Ovary (tissue), 9 donors: ENCODE results near the gene GTF2F1. TPM values are rescaled to one million over a fixed set of nuclear protein-coding genes. Genes with fewer than 3 reads are reported as not detected.

Source experiments
- DNase-seq, 5 donors: peaks; one replicate each; pipeline ENCODE4 v3.0.0-alpha.2; 2019 to 2020
- H3K27ac ChIP-seq, 2 donors: fragments of 200-600 bp; one replicate each; pipeline versions ENCODE4 v1.5.1 to v1.8.0; 2019 to 2022
- H3K27me3 ChIP-seq: fragments of 200-600 bp; one replicate; pipeline ENCODE4 v1.8.0; 2022
- H3K36me3 ChIP-seq: fragments of 200-600 bp; sonication (generic); one replicate; pipeline ENCODE4 v1.5.1; 2019
- H3K4me1 ChIP-seq: one replicate; pipeline ENCODE4 v1.8.1; 2013; ENCODE audit warnings: mild to moderate bottlenecking, moderate library complexity; ENCODE audit not compliant: insufficient read depth
- H3K4me3 ChIP-seq: fragments of 200-600 bp; sonication (generic); one replicate; pipeline ENCODE4 v1.5.1; 2017
- H3K9me3 ChIP-seq, 2 donors: fragments of 200-600 bp in 1 of 2; sonication (generic) in 1 of 2; one replicate each; pipeline versions ENCODE4 v1.5.1 to v1.8.1; 2013 to 2019; ENCODE audit warnings: mild to moderate bottlenecking in 1 of 2, moderate library complexity in 1 of 2
- CTCF ChIP-seq, 3 donors: fragments of 450-650 bp in 2 of 3; fragments of 200-600 bp in 1 of 3; IDR thresholded peaks; one replicate each; pipeline versions ENCODE4 v1.5.1 to v1.8.0; 2016 to 2022; ENCODE audit warnings: antibody characterized with exemption in 3 of 3, mild to moderate bottlenecking in 1 of 3
- EP300 ChIP-seq: sonication (generic); formaldehyde crosslinking; IDR thresholded peaks from one replicate; pipeline ENCODE4 v1.6.1; 2017; ENCODE audit warnings: antibody characterized with exemption
- POLR2A ChIP-seq: fragments of 450-650 bp; IDR thresholded peaks from one replicate; pipeline ENCODE4 v1.6.1; 2017; ENCODE audit warnings: antibody characterized with exemption, mild to moderate bottlenecking, moderate library complexity
- WGBS, 3 donors: extraction: QIAGEN DNeasy Blood & Tissue Kit in 1 of 3; methylation state at CpG; one replicate each; pipeline versions ENCODE4 v1.1.5 to v1.1.7; 2013 to 2017; 5-methylcytosine and 5-hydroxymethylcytosine counted together
- intact Hi-C, 4 donors: fragments of 100-400 bp; cut with DNase I; formaldehyde crosslinking; loops; one replicate each; pipeline versions ENCODE4 v1.11.0 to v1.15.1; 2022 to 2023
- microRNA-seq, 3 donors: library from miRNA; unstranded; fragments of <30 nt; microRNA quantifications; one replicate each; pipeline versions ENCODE4 to v1.2.0, GENCODE V29; 2019 to 2020
- polyA plus RNA-seq, 2 donors: library from polyadenylated mRNA; stranded (reverse); fragments of 200-250 nt in 1 of 2; fragments of 350-450 nt in 1 of 2; fragmentation: Illumina TruSeq in 1 of 2; extraction: RNeasy Lipid Tissue Mini Kit (QIAGEN cat#74804) in 1 of 2; gene quantifications; one replicate each; pipeline ENCODE4 v1.2.3, GENCODE V29; 2013 to 2014
- small RNA-seq: library from RNA; depleted of rRNA; stranded (forward); fragments of <200 nt; gene quantifications from one replicate; pipeline ENCODE3, GENCODE V24; 2016
- total RNA-seq, 7 donors: library from RNA; depleted of rRNA in 2 of 7; stranded (reverse); fragments of >200 nt in 2 of 7; fragmentation: NEBNext Ultra II Directional in 3 of 7; extraction: Animal tissue kit (Norgen Biotek cat#: 25700) in 3 of 7; gene quantifications; one replicate each; pipeline versions ENCODE4 v1.1.0 to v1.2.4, GENCODE V29; 2016 to 2023
- donor health status: DM: no; HTN: no; CAD: no; lungs with moderate emphysema.
- donor health status: DM: no; HTN: no; CAD: no.
- donor health status: Bipolar disorder and iron deficiency.
- donor health status: DM: yes; HTN: yes; CAD: no.
- donor health status: DM: no; HTN: no; CAD: no.
- donor health status: DM: yes; HTN: yes; CAD: no.

GTF2F1 gene
- total and polyA plus RNA-seq, 9 donors = 41.2 to 95.0 (median 66.9) TPM

- Histone ChIP-seq H3K4me3 (no peak overlapping the region), H3K27me3 (no peaks in the 10 kb centered on the region), H3K36me3 (no peaks in the 10 kb centered on the region), H3K4me1 (no peaks in the 10 kb centered on the region), H3K9me3 (no peaks in the 10 kb centered on the region), H3K27ac (no peak overlapping the region)
- intact Hi-C loops = no loop called here
- WGBS, 3 donors = 69 to 79% (median 78%) methylated on average over 6 of the region's 6 CpGs
- DNase-seq = no peak
- TF ChIP-seq CTCF (IDR thresholded peaks at IDR 0.05) (no peak), EP300 (no peak), POLR2A (no peak)
Measured at GRCh38 chr19:6334490-6335285, 58.3 kb downstream of the GTF2F1 start.

GRCh38 chr19:6333439-6333838 is 59.5 kb downstream of the GTF2F1 start, which contains the start of gene ACER1:
ACER1 (minus strand) TSS chr19:6333612; CDS start chr19:6333551, 61 bp downstream.
- no peak for DNase-seq
- Histone ChIP-seq H3K9me3 (no peaks in the 10 kb centered on the region), H3K4me1 (no peaks in the 10 kb centered on the region), H3K4me3 (no peak within 1 kb of the TSS), H3K36me3 (no peaks in the 10 kb centered on the region), H3K27ac (no peak within 1 kb of the TSS), H3K27me3 (no peaks in the 10 kb centered on the region)
- intact Hi-C loops = no loop called here
- no peak for TF ChIP-seq EP300
- TF ChIP-seq POLR2A = no peak
- TF ChIP-seq CTCF (IDR thresholded peaks at IDR 0.05) = no peak
- 70 to 80% (median 79%) methylated on average over 15 to 17 of the region's 17 CpGs for WGBS, 3 donors

Small RNAs within 50 kb of the gene (microRNA-seq; reads per million reads assigned to microRNA genes)
- gene MIR3940 = 1.1 to 29.3 (median 3.4) reads per million in 3 donors
- 0 to 0.18 (median 0) reads per million in 3 donors for gene MIR6790
- 0.36 to 1.1 (median 0.38) reads per million in 3 donors for gene MIR6885

Small RNAs within 50 kb of the gene (small RNA-seq; reads per million reads assigned to genes)
- gene MIR6790 = not detected
- gene MIR6885 = not detected

Other genes with a start within 250 kb of the GTF2F1 start
- gene MLLT1, start 113.2 kb downstream of the GTF2F1 start, total RNA-seq = 100 to 1,000 TPM in 3 of 7 donors, 10 to 100 TPM in 4; 16.3 to 116 (median 95.8) TPM
- gene MLLT1, start 113.2 kb downstream of the GTF2F1 start, polyA plus RNA-seq = 10 to 100 TPM; 11.1 to 43.7 TPM
- under 1 TPM in 3 of 7 donors, not detected in 4; 0.15 to 0.37 (median 0.23) TPM for gene ACER1, start 59.6 kb downstream of the GTF2F1 start, total RNA-seq
- under 1 TPM in 1 of 2 donors, not detected in 1; 0.35 TPM for gene ACER1, start 59.6 kb downstream of the GTF2F1 start, polyA plus RNA-seq
- 10 to 100 TPM; 43.2 to 78.8 (median 54.1) TPM for gene CLPP, start 31.6 kb downstream of the GTF2F1 start, total RNA-seq
- gene CLPP, start 31.6 kb downstream of the GTF2F1 start, polyA plus RNA-seq = 10 to 100 TPM; 12.9 to 46.1 TPM
- 100 to 1,000 TPM in 3 of 7 donors, 10 to 100 TPM in 4; 66.7 to 118 (median 99.0) TPM for gene ALKBH7, start 20.4 kb downstream of the GTF2F1 start, total RNA-seq
- 10 to 100 TPM in 1 of 2 donors, under 1 TPM in 1; 0.55 to 80.8 TPM for gene ALKBH7, start 20.4 kb downstream of the GTF2F1 start, polyA plus RNA-seq
- 1 to 10 TPM in 6 of 7 donors, under 1 TPM in 1; 0.72 to 2.8 (median 2.0) TPM for gene PSPN, start 17.2 kb downstream of the GTF2F1 start, total RNA-seq
- 1 to 10 TPM; 1.2 TPM for gene PSPN, start 17.2 kb downstream of the GTF2F1 start, polyA plus RNA-seq
- gene KHSRP, start 31.6 kb upstream of the GTF2F1 start, total RNA-seq = 100 to 1,000 TPM in 5 of 7 donors, 10 to 100 TPM in 2; 56.2 to 260 (median 253) TPM
- 100 to 1,000 TPM; 104 to 160 TPM for gene KHSRP, start 31.6 kb upstream of the GTF2F1 start, polyA plus RNA-seq
- under 1 TPM in 3 of 7 donors, not detected in 4; 0.20 to 0.52 (median 0.43) TPM for gene SLC25A41, start 40.6 kb upstream of the GTF2F1 start, total RNA-seq
- under 1 TPM in 1 of 2 donors, not detected in 1; 0.38 TPM for gene SLC25A41, start 40.6 kb upstream of the GTF2F1 start, polyA plus RNA-seq
- 10 to 100 TPM; 26.7 to 71.3 (median 43.8) TPM for gene SLC25A23, start 66.6 kb upstream of the GTF2F1 start, total RNA-seq
- gene SLC25A23, start 66.6 kb upstream of the GTF2F1 start, polyA plus RNA-seq = 10 to 100 TPM; 30.0 to 74.0 TPM
- gene CRB3, start 71.1 kb upstream of the GTF2F1 start, total RNA-seq = 10 to 100 TPM in 1 of 7 donors, 1 to 10 TPM in 3, under 1 TPM in 2, not detected in 1; 0.52 to 30.1 (median 2.0) TPM
- under 1 TPM in 1 of 2 donors, not detected in 1; 0.33 TPM for gene CRB3, start 71.1 kb upstream of the GTF2F1 start, polyA plus RNA-seq
- 1 to 10 TPM in 3 of 7 donors, under 1 TPM in 4; 0.72 to 2.3 (median 1.00) TPM for gene DENND1C, start 88.6 kb upstream of the GTF2F1 start, total RNA-seq
- 1 to 10 TPM in 1 of 2 donors, under 1 TPM in 1; 0.63 to 1.2 TPM for gene DENND1C, start 88.6 kb upstream of the GTF2F1 start, polyA plus RNA-seq
- gene TUBB4A, start 109.1 kb upstream of the GTF2F1 start, total RNA-seq = 1 to 10 TPM in 3 of 7 donors, under 1 TPM in 2, not detected in 2; 0.88 to 6.4 (median 3.2) TPM
- 10 to 100 TPM in 1 of 2 donors, under 1 TPM in 1; 0.92 to 47.1 TPM for gene TUBB4A, start 109.1 kb upstream of the GTF2F1 start, polyA plus RNA-seq
- gene TNFSF9, start 137.9 kb upstream of the GTF2F1 start, total RNA-seq = 1 to 10 TPM in 1 of 7 donors, under 1 TPM in 5, not detected in 1; 0.12 to 1.1 (median 0.44) TPM
- gene TNFSF9, start 137.9 kb upstream of the GTF2F1 start, polyA plus RNA-seq = under 1 TPM; 0.10 to 0.17 TPM
- under 1 TPM in 1 of 7 donors, not detected in 6; 0.31 TPM for gene CD70, start 198.0 kb upstream of the GTF2F1 start, total RNA-seq
- not detected for gene CD70, start 198.0 kb upstream of the GTF2F1 start, polyA plus RNA-seq